DMS53 (cell line): ENCODE measurements around the gene CEBPZOS.
A peak's percentile ranks its signal among the peaks of the same experiment; 100 is the strongest.

ENCODE experiments used
- DNase-seq: peaks from one replicate; lab custom pipeline; 2025; lab: John Stamatoyannopoulos, UW

CEBPZOS gene

GRCh38 chr2:37196320-37197195 is at the start of gene CEBPZOS:
Gene CEBPZOS, plus strand, starts transcription at chr2:37196496. Its CDS starts 3,209 bp downstream, at chr2:37199705.
- peak; percentile 84 for DNase-seq

- DNase-seq, result no peak
These were observed 48.0 kb upstream of the CEBPZOS start for GRCh38 chr2:37148325-37148724.

- no peak for DNase-seq
These were observed 46.5 kb upstream of the CEBPZOS start for GRCh38 chr2:37149626-37150322.

- no peak for DNase-seq
These were observed 43.1 kb upstream of the CEBPZOS start for GRCh38 chr2:37153224-37153623.

GRCh38 chr2:37154785-37155184 is 41.5 kb upstream of the CEBPZOS start:
- no peak for DNase-seq

GRCh38 chr2:37156071-37156856 is 40.0 kb upstream of the CEBPZOS start:
- DNase-seq, result peak; percentile 59

- peak; percentile 93 for DNase-seq
These were observed 39.2 kb upstream of the CEBPZOS start, which contains the start of gene EIF2AK2 for GRCh38 chr2:37156857-37157714. Gene EIF2AK2, minus strand, starts transcription at chr2:37156980. Its CDS starts 9,174 bp downstream, at chr2:37147806.

- DNase-seq, result no peak
These were observed 31.5 kb upstream of the CEBPZOS start for GRCh38 chr2:37164757-37165156.

- no peak for DNase-seq
These were observed 28.6 kb upstream of the CEBPZOS start for GRCh38 chr2:37167636-37168180.

- peak; percentile 53 for DNase-seq
These were observed 27.9 kb upstream of the CEBPZOS start for GRCh38 chr2:37168217-37168981.

GRCh38 chr2:37171624-37171950 is 24.7 kb upstream of the CEBPZOS start:
- DNase-seq, result no peak

GRCh38 chr2:37173741-37174140 is 22.6 kb upstream of the CEBPZOS start:
- no peak for DNase-seq

GRCh38 chr2:37180006-37180639 is 16.2 kb upstream of the CEBPZOS start:
- no peak for DNase-seq

GRCh38 chr2:37180640-37181039 is 15.7 kb upstream of the CEBPZOS start:
- no peak for DNase-seq

GRCh38 chr2:37181726-37182684 is 14.3 kb upstream of the CEBPZOS start:
- DNase-seq, result no peak

GRCh38 chr2:37188570-37188969 is 7.7 kb upstream of the CEBPZOS start, which contains the start of gene SULT6B1:
Gene SULT6B1, minus strand, starts transcription at chr2:37188670. Its CDS starts 30 bp downstream, at chr2:37188640.
- no peak for DNase-seq

- DNase-seq, result peak; percentile 5
These were observed 6.7 kb upstream of the CEBPZOS start for GRCh38 chr2:37189452-37190153.

- DNase-seq, result no peak
These were observed 6.0 kb upstream of the CEBPZOS start for GRCh38 chr2:37190290-37190689.
